GM21576 (cell line): ENCODE measurements around the gene APBA1.
"Not testable (repeated sequence)": the region's sequence is repeated elsewhere in the genome, so short reads cannot be mapped to it uniquely, and the experiment has no call there.

Source experiments
- ATAC-seq: cut with Tn5 transposase; IDR thresholded peaks from one replicate; pipeline ENCODE4 v1.9.1; 2021; ENCODE audit warnings: mild to moderate bottlenecking, moderate library complexity; ENCODE audit not compliant: unreplicated experiment

APBA1 gene

DNA sequence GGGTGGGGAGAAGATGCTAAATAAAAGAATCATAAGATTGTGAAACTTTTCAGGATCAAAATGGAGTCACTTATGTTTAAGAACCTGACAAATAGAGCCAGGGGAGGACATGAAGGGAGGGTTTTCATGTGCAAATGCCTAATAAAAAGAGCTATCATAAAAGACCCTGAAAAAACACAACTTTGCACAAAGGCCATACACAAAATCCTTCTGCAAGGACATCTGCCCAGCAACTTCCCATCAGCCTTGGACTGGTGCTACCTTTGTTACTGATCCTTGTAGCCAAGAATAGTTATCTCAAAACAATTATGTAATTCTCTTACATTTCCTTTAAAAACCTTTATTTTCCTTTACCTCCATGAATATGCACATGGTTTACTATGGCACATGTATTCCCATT, 63.0 kb downstream of the APBA1 start:
- ATAC-seq = no peak

DNA sequence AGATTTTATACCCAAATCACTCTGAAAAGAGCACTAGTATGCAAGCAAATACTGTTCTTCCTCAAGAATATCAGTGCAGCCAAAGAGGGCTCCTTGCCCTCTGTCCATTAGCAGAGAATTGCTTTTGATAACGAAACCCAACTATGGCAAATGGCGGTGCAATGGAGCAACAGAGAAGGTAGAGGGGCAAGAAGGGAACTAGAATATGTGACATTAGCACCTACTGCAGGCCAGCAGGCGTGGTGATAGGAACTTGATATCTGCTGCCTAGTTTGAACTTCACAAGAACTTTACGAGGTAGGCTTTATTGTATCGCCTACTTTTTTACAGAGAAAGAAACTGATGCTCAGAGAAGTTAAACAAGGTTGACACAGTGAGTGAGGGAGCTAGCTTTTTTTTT, 66.1 kb downstream of the APBA1 start:
- ATAC-seq = no peak

DNA sequence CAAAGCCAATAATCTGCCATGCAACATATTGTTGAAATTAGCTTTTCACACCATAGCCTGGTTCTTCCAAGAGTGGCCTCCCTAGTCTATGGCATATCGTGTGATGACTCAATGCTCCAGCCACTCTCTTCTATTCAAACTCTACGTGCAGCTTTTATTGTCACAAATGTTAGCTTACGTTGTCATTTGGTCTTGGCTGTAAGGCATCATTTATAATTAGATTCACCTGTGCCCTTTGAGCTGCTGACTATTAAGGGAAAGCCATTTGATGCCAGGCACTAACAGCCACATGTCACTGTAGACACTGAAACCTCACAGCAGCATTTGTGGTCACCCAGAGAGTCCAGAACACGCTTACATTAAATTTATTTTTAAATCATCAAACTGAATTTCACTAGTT, 66.8 kb downstream of the APBA1 start:
- ATAC-seq = no peak

DNA sequence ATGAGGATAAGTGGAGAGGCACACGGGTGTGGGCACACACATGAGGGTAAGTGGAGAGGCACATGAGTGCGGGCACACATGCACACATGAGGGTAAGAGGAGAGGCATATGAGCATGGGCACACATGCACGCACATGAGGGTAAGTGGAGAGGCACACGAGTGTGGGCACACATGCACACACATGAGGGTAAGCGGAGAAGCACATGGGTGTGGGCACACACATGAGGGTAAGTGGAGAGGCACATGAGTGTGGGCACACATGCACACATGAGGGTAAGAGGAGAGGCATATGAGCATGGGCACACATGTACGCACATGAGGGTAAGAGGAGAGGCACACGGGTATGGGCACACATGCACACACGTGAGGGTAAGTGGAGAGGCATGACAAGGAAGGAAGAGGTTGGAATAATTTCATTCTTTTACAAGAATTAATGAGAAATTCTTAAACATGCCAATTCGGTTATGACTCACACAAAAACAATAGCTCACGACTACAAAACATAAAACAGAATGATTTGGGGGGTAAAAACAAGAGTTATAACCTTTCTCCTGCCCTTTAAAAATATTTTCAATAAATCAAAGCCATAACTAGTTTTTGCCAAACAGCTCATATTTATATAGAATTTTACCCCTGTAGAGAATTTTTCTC, 67.5 kb downstream of the APBA1 start:
- ATAC-seq = no peak

DNA sequence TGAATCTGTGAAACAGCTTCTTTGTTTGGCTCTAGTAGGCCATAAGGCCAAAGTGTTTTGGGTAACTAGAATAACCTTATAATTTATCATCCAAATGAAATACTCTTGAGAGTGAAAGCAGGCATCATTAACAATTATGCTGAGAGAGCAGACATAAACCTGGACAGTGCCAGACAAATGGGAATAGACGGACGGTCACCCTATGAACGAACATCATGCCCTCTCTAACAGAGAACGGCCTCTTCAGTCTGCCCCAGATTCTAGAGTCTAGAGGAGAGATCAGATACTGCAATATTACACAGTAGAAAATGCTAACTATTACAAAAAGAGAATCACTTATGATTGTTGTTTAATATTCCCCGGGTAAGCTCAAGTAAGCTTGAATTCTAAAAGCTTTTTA, 68.5 kb downstream of the APBA1 start:
- no peak for ATAC-seq

DNA sequence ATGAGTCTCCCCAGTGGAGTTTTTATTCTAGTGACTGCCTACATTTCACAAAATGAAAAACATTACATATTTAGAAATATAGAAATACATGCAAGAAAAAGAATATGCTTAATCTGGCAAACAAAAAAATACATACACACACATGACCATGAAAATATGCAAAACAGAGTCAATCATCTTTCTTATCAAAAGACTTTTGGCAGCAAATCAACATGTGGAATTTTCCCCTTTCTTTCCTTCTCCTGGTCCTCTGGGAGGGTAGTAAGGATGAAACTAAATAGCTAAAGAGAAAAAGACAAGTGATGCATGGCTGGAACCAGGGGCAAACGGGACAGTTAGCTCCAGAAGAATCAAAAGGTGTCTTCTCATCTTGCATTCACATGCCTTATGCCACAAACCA, 69.4 kb downstream of the APBA1 start:
- ATAC-seq = no peak

DNA sequence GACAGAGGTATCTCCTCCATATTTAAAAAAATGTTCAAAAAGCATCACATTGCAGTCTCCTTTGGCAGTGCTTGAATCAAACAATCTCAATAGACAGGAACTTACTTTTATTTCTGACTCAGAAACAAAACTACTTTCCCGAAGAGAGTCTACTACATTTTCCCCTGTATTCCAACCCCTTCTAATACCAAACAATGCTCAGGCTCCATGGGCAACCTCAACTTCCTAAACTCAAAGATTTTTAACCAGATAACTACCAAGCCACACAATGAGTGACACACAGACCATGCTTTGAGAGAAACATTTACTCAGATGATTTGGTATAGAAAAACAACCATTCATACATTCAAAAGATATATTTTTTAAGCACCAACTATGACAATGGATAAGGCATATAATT, 70.5 kb downstream of the APBA1 start:
- ATAC-seq = no peak

DNA sequence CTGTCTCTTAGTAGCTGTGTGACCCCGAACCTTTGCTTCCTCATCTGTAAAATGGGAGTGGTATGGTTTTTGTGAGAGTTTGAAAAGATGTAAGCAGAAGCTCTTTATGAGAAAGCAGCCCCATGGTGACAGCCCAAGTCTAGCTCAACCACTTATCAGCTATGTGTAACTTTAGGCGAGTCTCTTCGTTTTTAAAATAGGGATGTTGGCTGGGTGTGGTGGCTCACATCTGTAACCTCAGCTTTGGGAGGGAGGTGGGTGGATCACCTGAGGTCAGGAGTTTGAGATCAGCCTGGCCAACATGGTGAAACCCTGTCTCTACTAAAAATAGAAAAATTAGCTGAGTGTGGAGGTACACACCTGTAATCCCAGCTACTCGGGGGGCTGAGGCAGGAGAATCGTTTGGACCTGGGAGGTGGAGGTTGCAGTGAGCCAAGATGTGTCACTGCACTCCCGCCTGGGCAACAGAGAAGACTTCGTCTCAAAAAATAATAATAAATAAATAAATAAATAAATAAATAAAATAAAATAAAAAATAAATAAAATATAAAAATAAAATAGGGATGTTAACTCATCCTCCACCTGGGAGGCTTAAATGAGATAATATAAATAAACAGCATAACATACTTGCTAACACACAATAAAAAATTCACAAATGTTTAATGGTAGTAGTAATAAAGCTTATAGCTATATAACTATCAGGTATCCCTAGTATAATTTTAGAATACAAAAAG, 71.7 kb downstream of the APBA1 start:
- ATAC-seq = no peak

DNA sequence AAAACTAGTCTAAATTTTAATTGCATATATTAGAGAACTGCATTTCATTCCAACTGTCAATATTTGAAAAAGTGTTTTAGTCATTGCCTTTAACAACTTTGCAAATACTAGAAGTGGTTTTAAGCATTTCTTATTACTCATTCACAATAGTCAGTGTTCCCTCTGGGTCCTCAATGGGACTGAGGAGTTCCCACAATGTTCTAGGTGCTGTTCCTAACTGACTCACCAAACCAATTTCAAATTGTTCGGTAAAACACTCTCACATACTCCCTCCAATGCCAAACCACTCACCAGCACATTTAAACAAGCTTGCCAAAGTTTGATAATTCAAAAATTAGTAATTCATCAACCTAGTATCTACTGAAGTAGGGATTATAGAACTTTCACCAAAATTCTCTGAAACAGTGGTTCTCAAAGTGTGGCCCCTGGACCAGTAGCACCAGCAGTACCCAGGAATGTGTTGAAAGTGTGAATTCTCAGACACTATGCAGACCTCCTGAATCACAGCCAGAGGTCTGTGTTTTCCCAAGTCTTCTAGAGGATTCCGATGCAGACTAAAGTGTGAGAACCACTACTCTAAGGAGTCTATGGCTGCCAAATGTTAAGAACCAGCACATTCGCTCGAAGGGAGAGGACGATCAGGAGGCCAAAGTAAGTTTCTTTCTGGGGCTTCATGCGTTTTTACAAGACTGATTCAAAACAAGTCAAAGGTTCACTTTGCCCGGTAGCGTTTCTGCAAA, 72.8 kb downstream of the APBA1 start:
- no peak for ATAC-seq

DNA sequence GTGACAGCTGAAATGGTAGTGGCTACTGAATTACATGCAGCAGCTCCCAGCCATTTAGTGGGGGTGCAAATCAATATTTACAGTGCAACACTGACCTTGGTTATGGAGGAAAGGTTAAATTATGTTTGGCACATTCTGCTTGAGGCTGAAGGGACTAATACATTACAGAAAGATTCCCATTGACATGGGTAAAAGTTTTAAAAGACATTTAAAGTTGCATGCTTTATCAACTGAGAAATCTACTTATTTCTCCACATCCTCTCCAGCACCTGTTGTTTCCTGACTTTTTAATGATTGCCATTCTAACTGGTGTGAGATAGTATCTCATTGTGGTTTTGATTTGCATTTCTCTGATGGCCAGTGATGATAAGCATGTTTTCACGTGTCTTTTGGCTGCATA, 75.3 kb downstream of the APBA1 start:
- ATAC-seq = not testable (repeated sequence)

DNA sequence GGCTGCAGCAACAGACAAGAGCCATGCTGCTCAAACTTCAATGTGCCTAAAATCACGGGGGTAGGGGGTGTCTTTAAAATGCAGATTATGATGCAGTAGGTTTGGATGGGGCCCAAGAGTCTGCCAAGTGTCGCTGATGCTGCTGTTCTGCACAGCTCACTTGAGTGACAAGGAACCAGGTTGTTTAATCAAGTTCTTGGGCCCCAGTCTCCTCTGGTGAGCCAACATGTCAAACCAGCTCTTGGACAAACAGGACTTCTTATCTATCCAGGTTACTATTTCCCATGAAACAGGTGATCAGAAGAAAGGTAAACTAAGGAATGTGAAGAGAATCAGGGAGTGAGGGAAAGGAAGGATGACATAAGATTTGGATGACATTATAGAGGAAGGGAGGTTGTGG, 78.0 kb downstream of the APBA1 start:
- ATAC-seq = no peak

DNA sequence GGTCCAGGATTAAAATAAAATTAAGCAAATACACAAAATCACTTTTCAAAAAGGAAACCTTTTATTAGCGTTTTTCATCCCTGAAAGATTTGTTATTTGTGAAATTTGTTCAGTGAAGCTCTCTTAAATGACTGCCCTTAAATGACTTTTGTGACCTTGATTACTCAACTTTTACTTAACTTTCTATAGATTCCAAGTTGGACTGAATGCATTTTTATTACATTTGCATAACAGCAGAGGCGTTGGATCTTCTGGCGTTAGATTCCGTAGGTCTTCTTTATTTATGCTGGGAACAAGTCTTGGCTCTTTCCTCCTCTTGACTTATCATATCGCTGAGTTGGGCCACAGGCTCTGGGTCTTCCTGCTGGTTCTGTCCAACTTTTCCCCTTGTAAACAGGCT, 78.4 kb downstream of the APBA1 start:
- ATAC-seq = no peak

DNA sequence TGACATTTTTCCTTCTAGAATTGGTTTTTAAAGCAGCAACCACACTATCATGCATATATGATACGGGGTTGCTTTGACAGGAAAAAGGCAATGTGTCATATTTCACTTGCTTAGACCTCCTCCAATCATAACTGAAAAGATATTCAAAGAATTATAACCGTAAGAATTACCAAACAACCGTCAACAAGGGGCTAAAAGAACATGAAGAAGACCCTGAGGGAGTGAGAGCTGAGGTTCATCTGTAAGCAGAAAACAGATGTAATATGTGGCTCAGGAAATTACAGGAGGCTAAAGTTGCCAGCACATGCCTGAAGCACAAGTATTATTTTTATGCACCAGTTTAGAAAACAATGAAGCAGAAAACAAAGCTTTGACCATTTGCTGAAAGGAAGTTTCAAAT, 78.9 kb downstream of the APBA1 start:
- ATAC-seq = no peak

DNA sequence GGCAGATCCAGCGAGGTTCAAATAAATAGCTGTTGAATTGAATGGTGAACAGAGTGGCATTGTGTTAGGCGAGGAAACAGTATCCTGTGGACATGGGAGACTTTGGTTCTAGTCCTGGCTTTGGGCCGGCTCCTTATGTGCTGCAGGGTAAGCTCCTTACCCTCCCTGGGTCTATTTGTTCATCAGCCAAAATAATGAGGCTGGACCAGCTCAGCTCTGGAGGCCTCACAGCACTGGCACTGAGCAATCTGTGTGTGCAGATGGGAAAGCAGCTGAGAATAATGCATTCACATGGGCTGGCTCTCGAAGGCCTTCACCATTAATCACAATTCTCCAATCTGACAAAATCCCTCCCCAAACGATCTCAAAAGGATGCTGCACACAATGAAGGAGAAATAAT, 81.9 kb downstream of the APBA1 start:
- ATAC-seq = no peak

DNA sequence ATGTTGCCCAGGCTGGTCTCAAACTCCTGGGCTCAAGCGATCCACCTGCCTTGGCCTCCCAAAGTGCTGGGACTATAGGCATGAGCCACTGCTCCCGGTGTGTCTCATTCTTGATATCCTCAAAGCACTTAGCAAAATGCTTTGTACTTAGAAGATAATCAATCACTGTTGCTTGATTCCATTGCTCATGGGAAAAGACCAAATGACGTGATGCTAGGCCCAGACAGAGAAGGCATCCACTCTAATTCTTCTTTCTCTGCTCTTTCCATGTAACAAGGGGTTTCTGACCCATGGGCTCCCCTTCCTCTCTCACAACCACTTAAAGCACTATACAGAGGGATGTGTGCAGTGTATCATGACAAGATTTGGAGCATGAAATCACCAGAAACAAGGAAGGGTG, 83.0 kb downstream of the APBA1 start:
- no peak for ATAC-seq

DNA sequence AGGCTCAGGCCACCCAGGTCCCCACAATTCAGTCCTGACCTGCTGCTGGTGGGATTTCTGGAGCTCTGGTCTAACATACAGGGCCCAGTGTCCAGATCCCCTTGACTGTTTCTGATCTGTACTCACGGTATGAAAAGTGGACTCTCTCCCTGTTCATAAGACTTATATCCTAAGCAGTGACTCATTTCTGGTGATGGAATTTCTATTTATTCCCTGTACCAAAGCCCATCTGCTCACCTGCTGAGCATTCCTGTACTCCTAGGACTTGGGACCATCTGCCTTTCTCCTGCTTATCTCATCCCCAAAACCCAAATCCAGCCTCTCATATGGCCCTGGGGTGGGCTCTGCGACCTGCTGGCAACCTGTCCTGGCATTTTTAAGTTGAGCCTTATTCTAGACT, 86.6 kb downstream of the APBA1 start:
- ATAC-seq = no peak

DNA sequence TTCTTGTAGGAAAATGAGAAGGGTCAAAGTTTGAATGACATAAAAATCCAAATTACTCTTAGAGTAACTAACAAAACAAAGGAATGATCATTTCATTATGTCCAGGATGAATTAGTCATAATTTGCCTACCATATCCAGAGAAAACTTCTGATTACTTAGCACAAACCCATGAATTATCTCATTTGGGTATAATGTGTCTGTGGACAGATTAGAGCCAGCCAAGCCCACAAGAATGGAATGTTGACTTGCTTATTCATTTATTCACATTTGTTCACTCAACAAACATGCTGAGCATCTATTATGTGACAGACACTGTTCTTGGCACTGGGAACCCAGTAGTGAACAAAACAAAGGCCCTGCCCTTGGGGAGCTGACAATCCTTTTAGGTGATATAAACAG, 87.4 kb downstream of the APBA1 start:
- no peak for ATAC-seq

DNA sequence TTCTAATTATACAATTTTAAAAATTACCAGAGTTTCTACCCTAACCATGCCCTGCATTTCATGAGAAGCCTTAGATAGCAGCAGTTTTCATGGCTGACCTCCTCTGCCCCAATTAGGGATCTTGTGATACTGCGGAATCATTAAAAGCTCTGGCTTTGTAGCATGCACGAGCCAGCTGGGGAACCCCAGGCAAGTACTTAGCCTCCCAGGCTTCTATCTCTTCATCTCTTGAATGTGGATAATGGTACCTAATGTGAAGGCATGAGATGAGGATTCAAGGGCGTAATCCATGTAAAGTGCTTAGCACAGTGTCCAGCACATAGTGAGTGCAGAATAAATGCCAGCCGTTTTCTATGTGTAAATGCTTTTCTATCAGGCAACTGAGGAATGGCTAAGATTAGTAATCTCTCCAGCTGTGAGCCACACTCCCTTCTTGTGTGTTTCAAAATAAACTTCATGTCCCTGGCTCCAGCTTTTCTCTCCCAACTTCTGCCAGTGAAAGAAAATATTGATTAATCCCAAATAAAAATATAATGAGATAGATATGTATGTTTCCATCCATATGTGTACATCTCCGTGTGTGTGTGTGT, 88.4 kb downstream of the APBA1 start:
- no peak for ATAC-seq

DNA sequence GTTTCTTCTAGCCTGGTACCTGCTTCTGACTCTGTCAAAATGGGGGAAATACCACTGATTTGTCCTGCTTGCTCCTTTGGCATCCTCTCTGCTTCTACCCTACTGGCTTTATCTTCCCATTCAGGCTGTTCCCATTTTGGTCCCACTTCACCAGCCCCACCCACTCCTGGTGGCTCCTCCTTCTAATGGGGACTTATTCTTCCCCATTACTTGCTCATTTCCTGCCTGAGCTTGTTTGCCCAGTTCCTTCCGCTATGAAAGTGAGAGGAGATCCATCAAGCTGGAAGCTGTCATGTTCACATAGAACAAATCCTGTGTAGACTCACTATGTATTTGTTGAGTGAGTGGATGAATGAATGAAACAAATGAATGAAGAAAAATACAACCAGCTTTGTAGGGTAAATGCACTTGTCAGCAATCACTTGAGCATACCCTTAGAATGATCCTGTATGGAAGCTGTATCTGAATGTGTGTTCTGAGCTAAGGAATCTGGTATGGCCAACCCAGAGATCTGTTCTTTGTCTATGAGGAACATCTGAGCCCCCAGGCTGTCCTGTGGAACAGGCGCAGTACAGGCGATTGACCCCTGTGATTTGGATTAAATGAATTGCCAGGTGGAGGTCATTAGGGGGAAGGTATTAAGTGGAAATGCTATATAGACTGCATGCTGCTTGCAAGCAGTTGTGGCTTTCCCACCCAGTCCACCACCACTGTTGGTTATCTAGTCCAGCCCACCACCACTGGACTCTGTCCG, 89.5 kb downstream of the APBA1 start:
- no peak for ATAC-seq

DNA sequence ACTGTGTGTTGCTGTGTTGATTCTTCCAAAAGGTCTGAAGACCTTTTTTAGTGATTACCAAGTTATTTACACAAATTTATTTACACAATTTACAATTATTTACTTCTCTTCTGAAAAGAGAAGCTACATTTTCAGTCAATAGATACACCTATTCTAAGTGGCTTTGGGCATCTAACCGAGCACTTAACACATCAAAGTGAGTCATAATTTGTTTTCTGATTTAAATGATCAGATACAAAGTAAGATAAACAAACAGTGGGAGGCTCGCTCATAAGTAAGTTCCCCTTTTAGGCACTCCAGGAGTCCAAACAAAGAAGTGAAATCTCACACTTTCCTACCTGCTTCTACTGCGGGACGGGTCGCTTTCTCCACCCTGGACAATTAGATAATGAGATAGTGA, 90.2 kb downstream of the APBA1 start:
- ATAC-seq = no peak

DNA sequence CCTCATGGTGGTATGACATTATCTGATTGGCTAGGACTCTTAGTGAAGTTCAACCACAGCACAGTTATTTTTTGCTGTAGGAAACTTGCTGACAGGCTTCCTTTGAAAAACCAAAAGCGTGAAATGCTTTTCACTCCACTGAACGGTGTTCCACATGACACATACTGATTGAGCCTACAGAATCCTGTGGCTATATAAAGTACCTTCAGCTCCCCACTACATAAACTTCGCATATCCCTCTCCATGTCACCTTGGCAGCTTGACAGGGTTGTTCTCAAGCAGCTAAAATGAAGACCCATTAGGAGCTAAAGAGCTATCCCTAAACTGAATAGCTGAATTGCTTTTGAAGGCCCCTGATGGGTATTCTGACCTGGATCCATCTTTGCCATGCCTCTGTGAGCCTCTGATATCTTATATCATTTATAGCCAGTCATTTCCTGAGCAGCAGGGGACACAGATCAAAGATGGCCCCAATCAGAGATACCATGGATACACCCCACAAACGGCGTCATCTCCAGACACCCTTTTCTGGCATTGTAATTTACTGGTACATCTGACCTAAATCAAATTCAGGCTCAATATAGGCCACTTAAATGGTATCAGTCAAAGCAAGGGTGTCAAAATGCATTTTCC, 91.5 kb downstream of the APBA1 start:
- no peak for ATAC-seq
